HEK293 (cell line): ENCODE measurements around the gene DNAJB8.

ENCODE experiments used
- CTCF ChIA-PET: fragments of 350-600 bp; formaldehyde crosslinking; extraction: SDS; loops from one replicate; lab custom pipeline; 2021; ENCODE audit warnings: antibody characterized with exemption; lab: Yijun Ruan, JAX
- POLR2A ChIA-PET: fragments of 300-600 bp; formaldehyde crosslinking; extraction: SDS; loops from one replicate; lab custom pipeline; 2020; ENCODE audit warnings: antibody characterized with exemption, inconsistent platforms; lab: Yijun Ruan, JAX
- H3K27ac ChIP-seq: fragments of 200-500 bp; sonication (Bioruptor generic); 2 replicates; pipeline ENCODE4 v1.5.1; 2014; ENCODE audit warnings: low read depth, low read length, control low read depth, inconsistent platforms; ENCODE audit errors: extremely low read depth
- H3K36me3 ChIP-seq, 2 experiments: fragments of 200-500 bp in 1 of 2; sonication (Bioruptor generic) in 1 of 2; 1 replicate in 1 of 2; 2 replicates in 1 of 2; pipeline ENCODE4 v1.5.1; 2014 to 2017; ENCODE audit warnings: inconsistent platforms in 2 of 2, low read length in 2 of 2; ENCODE audit not compliant: control insufficient read depth in 2 of 2, insufficient read depth in 1 of 2
- H3K4me1 ChIP-seq: fragments of 200-500 bp; sonication (Bioruptor generic); 2 replicates; pipeline ENCODE4 v1.5.1; 2014; ENCODE audit warnings: mild to moderate bottlenecking, low read length, inconsistent platforms; ENCODE audit not compliant: control insufficient read depth, insufficient read depth
- H3K4me3 ChIP-seq: 2 replicates; pipeline ENCODE4 v1.5.1; 2011; ENCODE audit warnings: low read depth, mild to moderate bottlenecking, control low read depth, low read length, moderate library complexity
- H3K9me3 ChIP-seq: fragments of 200-500 bp; sonication (Bioruptor generic); 2 replicates; pipeline ENCODE4 v1.5.1; 2014; ENCODE audit warnings: low read depth, low read length, inconsistent platforms; ENCODE audit not compliant: control insufficient read depth, insufficient read depth
- EGR2 ChIP-seq: fragments of 450-650 bp; formaldehyde crosslinking; IDR thresholded peaks from 2 replicates; pipeline ENCODE4 v1.5.1; 2016; ENCODE audit warnings: low read depth, missing biosample characterization, missing genetic modification characterization
- GLI2 ChIP-seq: fragments of 450-650 bp; formaldehyde crosslinking; IDR thresholded peaks from 2 replicates; pipeline ENCODE4; 2017; ENCODE audit warnings: missing biosample characterization, missing genetic modification characterization, low read depth, borderline replicate concordance
- MEIS1 ChIP-seq: sonication (generic); formaldehyde crosslinking; IDR thresholded peaks from 2 replicates; pipeline ENCODE4 v1.8.1; 2022; ENCODE audit warnings: missing genetic modification reagents, mild to moderate bottlenecking, borderline replicate concordance
- SP2 ChIP-seq: fragments of 450-650 bp; formaldehyde crosslinking; IDR thresholded peaks from 2 replicates; pipeline ENCODE4 v1.5.1; 2016; ENCODE audit warnings: missing biosample characterization, missing genetic modification characterization
- ZBTB6 ChIP-seq: fragments of 450-650 bp; formaldehyde crosslinking; IDR thresholded peaks from 2 replicates; pipeline ENCODE4 v1.5.1; 2017; ENCODE audit warnings: missing biosample characterization, missing genetic modification characterization
- ZBTB7A ChIP-seq: fragments of 450-650 bp; formaldehyde crosslinking; IDR thresholded peaks from 2 replicates; pipeline ENCODE4 v1.5.1; 2016; ENCODE audit warnings: low read depth, missing biosample characterization, missing genetic modification characterization
- ZNF140 ChIP-seq: fragments of 450-650 bp; formaldehyde crosslinking; IDR thresholded peaks from 2 replicates; pipeline ENCODE4 v1.5.1; 2016; ENCODE audit warnings: missing biosample characterization, missing genetic modification characterization
- ZNF16 ChIP-seq: fragments of 450-650 bp; formaldehyde crosslinking; IDR thresholded peaks from 2 replicates; pipeline ENCODE4 v1.5.1; 2016; ENCODE audit warnings: low read depth, missing biosample characterization, missing genetic modification characterization
- ZNF174 ChIP-seq: fragments of 450-650 bp; formaldehyde crosslinking; IDR thresholded peaks from 2 replicates; pipeline ENCODE4 v1.5.0; 2017; ENCODE audit warnings: missing biosample characterization, mild to moderate bottlenecking, missing genetic modification characterization
- ZNF335 ChIP-seq: fragments of 450-650 bp; formaldehyde crosslinking; conservative IDR thresholded peaks from 2 replicates; pipeline ENCODE4 v1.5.1; 2016; ENCODE audit warnings: missing biosample characterization, missing genetic modification characterization
- ZNF366 ChIP-seq: fragments of 450-650 bp; formaldehyde crosslinking; conservative IDR thresholded peaks from 2 replicates; pipeline ENCODE4 v1.5.1; 2016; ENCODE audit warnings: missing biosample characterization, missing genetic modification characterization
- ZNF391 ChIP-seq: fragments of 450-650 bp; formaldehyde crosslinking; IDR thresholded peaks from 2 replicates; pipeline ENCODE4 v1.5.1; 2016; ENCODE audit warnings: low read depth, missing biosample characterization, missing genetic modification characterization, borderline replicate concordance
- ZNF433 ChIP-seq: fragments of 450-650 bp; formaldehyde crosslinking; IDR thresholded peaks from 2 replicates; pipeline ENCODE4 v1.5.1; 2016; ENCODE audit warnings: missing biosample characterization, missing genetic modification characterization, low read depth
- ZNF449 ChIP-seq: fragments of 450-650 bp; formaldehyde crosslinking; IDR thresholded peaks from 2 replicates; pipeline ENCODE4 v1.5.1; 2017; ENCODE audit warnings: missing biosample characterization, mild to moderate bottlenecking, missing genetic modification characterization, moderate library complexity
- ZNF501 ChIP-seq: fragments of 450-650 bp; formaldehyde crosslinking; IDR thresholded peaks from 2 replicates; pipeline ENCODE4 v1.5.1; 2016; ENCODE audit warnings: missing biosample characterization, missing genetic modification characterization
- ZNF521 ChIP-seq: fragments of 450-650 bp; formaldehyde crosslinking; IDR thresholded peaks from 2 replicates; pipeline ENCODE4 v1.5.1; 2017; ENCODE audit warnings: missing biosample characterization, mild to moderate bottlenecking, missing genetic modification characterization
- ZNF548 ChIP-seq: fragments of 450-650 bp; formaldehyde crosslinking; IDR thresholded peaks from 2 replicates; pipeline ENCODE4 v1.5.1; 2016; ENCODE audit warnings: missing biosample characterization, missing genetic modification characterization
- ZNF560 ChIP-seq: fragments of 450-650 bp; formaldehyde crosslinking; IDR thresholded peaks from 2 replicates; pipeline ENCODE4 v1.5.1; 2017; ENCODE audit warnings: missing biosample characterization, missing genetic modification characterization, borderline replicate concordance
- ZNF571 ChIP-seq: fragments of 450-650 bp; formaldehyde crosslinking; IDR thresholded peaks from 2 replicates; pipeline ENCODE4 v1.5.0; 2017; ENCODE audit warnings: missing biosample characterization, missing genetic modification characterization
- ZNF629 ChIP-seq: fragments of 450-650 bp; formaldehyde crosslinking; IDR thresholded peaks from 2 replicates; pipeline ENCODE4 v1.5.1; 2017; ENCODE audit warnings: missing biosample characterization, missing genetic modification characterization
- ZNF768 ChIP-seq: fragments of 450-650 bp; formaldehyde crosslinking; IDR thresholded peaks from 2 replicates; pipeline ENCODE4 v1.5.1; 2018; ENCODE audit warnings: missing biosample characterization, mild to moderate bottlenecking, missing genetic modification characterization
- ZXDB ChIP-seq: fragments of 450-650 bp; formaldehyde crosslinking; IDR thresholded peaks from 2 replicates; pipeline ENCODE4 v1.5.1; 2016; ENCODE audit warnings: missing biosample characterization, missing genetic modification characterization
- TF ChIP-seq, protein P1 (sequence below): fragments of 450-650 bp; formaldehyde crosslinking; IDR thresholded peaks from 2 replicates; pipeline ENCODE4 v1.5.1; 2016; ENCODE audit warnings: missing biosample characterization, missing genetic modification characterization

Gene DNAJB8

GRCh38 chr3:128468285-128468790, 1.6 kb upstream of the DNAJB8 start:
- Histone ChIP-seq H3K4me1 (no peaks in the 10 kb centered on the region), H3K9me3 (no peaks in the 10 kb centered on the region), H3K36me3 (no peaks in the 10 kb centered on the region), H3K4me3 (no peak overlapping the region), H3K27ac (no peak overlapping the region)
- CTCF ChIA-PET = interaction anchor here (0.7 kb wide), 1 partner anchor 29 kb away, joined by 3 read pairs; no protein-coding TSS in a partner anchor
- POLR2A ChIA-PET = no interaction called here
- TF ChIP-seq ZNF768 (tag by site-specific recombination) = 0 out of 2 replicates have a peak, but pooled peaks have one; percentile 46
- no peak for TF ChIP-seq SP2 (tag by site-specific recombination)

- CTCF ChIA-PET = no interaction called here
- POLR2A ChIA-PET = no interaction called here
- H3K4me3 ChIP-seq = no peak overlapping the region
Measured at GRCh38 chr3:128464702-128465101, 2.0 kb downstream of the DNAJB8 start.

GRCh38 chr3:128464188-128464587, 2.5 kb downstream of the DNAJB8 start:
- no peak overlapping the region for H3K27ac ChIP-seq
- H3K4me3 ChIP-seq = no peak overlapping the region
- TF ChIP-seq ZNF548 (tag by site-specific recombination) (no peak), ZXDB (tag by site-specific recombination) (no peak), EGR2 (tag by site-specific recombination) (no peak), ZNF391 (tag by site-specific recombination) (no peak), ZNF140 (tag by site-specific recombination) (no peak), MEIS1 (CRISPR knock-in tag) (no peak), ZNF449 (no peak)
- TF ChIP-seq, protein P1, sequence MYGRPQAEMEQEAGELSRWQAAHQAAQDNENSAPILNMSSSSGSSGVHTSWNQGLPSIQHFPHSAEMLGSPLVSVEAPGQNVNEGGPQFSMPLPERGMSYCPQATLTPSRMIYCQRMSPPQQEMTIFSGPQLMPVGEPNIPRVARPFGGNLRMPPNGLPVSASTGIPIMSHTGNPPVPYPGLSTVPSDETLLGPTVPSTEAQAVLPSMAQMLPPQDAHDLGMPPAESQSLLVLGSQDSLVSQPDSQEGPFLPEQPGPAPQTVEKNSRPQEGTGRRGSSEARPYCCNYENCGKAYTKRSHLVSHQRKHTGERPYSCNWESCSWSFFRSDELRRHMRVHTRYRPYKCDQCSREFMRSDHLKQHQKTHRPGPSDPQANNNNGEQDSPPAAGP (tag by site-specific recombination) = no peak
- no peaks in the 10 kb centered on the region for H3K4me1 ChIP-seq
- H3K9me3 ChIP-seq = no peaks in the 10 kb centered on the region
- ChIA-PET CTCF (interaction anchor here (1.4 kb wide), 1 partner anchor 144 kb away, joined by 4 read pairs; no protein-coding TSS in a partner anchor), POLR2A (no interaction called here)
- H3K36me3 ChIP-seq = no peaks in the 10 kb centered on the region

More at GRCh38 chr3:128464702-128465101, 2.0 kb downstream of the DNAJB8 start:
- Histone ChIP-seq H3K36me3 (no peaks in the 10 kb centered on the region), H3K4me1 (no peaks in the 10 kb centered on the region), H3K27ac (no peak overlapping the region), H3K9me3 (no peaks in the 10 kb centered on the region)
- no peak for TF ChIP-seq ZNF560 (tag by site-specific recombination)
- TF ChIP-seq ZNF629 (tag by site-specific recombination) = no peak
- TF ChIP-seq ZNF366 (tag by site-specific recombination) = peak; percentile 91
- no peak for TF ChIP-seq ZNF571 (tag by site-specific recombination)

DNA sequence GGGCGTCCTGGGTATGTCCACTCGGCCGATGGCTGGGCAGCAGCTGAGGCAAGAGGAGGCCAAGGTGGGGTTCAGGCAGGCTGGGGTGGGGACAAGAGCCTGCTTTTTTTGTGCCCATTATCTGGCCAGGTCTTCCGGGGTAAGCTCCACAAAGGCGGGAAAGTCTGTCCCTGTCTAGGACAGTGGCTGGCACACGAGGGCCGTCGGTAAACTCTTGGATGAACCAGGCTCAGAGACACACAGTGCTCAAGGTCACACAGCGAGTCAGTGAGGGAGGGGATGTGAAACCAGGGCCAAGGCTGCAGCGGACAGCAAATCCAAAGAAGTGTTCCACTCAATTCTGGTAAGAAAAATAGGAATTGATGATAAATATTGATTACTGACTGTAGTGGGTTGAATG, 2.9 kb downstream of the DNAJB8 start:
- no peaks in the 10 kb centered on the region for H3K9me3 ChIP-seq
- POLR2A ChIA-PET = no interaction called here
- TF ChIP-seq ZNF16 (tag by site-specific recombination) (no peak), ZBTB6 (tag by site-specific recombination) (no peak), ZNF335 (tag by site-specific recombination) (no peak), ZBTB7A (no peak), ZNF501 (tag by site-specific recombination) (no peak), ZNF174 (no peak), GLI2 (tag by site-specific recombination) (no peak), ZNF449 (no peak), ZNF433 (tag by site-specific recombination) (no peak), ZNF521 (tag by site-specific recombination) (no peak)
- TF ChIP-seq, all 188 proteins: peak for 0
- H3K27ac ChIP-seq = no peak overlapping the region
- CTCF ChIA-PET = interaction anchor here (1.4 kb wide), 1 partner anchor 145 kb away, joined by 4 read pairs; no protein-coding TSS in a partner anchor
- H3K4me1 ChIP-seq = no peaks in the 10 kb centered on the region
- no peak overlapping the region for H3K4me3 ChIP-seq
- H3K36me3 ChIP-seq = no peaks in the 10 kb centered on the region
